COR-L47 (cell line): ENCODE data around the gene TOR2A.
A peak's percentile ranks its signal among the peaks of the same experiment; 100 is the strongest.

Experiments
- DNase-seq: peaks from one replicate; lab custom pipeline; 2025; lab: John Stamatoyannopoulos, UW

Gene TOR2A

DNA sequence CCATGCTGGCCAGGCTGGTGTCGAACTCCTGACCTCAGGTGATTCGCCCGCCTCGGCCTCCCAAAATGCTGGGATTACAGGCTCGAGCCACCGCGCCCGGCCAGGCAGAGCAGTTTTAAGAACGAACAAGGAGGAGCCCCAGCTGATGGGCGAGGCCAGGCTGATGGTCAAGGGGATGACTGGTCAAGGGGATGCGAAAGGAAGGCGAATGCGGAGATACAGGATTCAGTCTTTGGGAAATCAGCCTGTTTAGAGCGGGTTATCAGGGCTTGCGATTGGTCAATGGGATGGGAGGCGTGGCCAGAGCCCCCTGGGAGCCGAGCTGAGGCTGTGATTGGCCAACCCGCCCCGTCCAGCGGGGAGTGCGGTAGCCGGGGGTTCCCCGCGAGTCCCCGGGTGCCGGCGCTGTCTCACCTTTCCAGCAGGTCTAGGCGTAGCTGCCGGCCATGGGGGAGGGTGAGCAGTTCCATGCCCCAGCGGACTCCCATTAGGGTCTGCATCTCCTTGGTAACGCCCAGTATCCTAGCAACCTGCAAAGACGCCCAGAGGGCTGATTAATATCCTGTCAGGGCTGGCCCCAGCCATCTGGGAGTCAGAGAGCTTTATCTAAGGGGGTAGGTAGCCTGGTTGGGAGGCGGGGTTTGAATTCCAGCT lies 7.5 kb upstream of the TOR2A start:
- peak; percentile 52 for DNase-seq

DNA sequence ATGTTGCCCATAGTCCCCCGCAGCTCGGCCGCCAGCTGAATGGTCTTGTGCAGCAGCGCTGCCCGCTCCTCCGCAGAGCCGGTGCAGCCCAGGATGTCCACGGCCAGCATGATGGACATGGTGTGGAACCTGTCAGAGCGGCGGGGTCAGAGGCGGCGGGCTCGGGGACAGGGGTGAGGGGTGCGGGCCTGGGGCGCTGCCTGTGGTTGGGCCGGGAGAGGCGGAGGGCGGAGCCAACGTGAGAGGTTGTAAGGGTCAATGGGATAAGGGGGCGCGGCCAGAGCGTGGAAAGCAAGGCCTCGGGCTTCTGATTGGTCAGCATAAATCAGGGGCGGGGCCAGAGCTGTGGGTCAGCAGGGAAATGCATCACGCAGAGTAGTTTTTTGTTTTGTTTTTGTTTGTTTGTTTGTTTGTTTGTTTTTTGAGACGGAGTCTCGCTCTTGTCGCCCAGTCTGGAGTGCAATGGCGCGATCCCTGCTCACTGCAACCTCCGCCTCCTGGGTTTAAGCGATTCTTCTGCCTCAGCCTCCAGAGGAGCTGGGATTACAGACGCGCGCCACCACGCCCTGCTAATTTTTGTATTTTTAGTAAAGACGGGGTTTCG lies 6.8 kb upstream of the TOR2A start:
- DNase-seq, result no peak

DNA sequence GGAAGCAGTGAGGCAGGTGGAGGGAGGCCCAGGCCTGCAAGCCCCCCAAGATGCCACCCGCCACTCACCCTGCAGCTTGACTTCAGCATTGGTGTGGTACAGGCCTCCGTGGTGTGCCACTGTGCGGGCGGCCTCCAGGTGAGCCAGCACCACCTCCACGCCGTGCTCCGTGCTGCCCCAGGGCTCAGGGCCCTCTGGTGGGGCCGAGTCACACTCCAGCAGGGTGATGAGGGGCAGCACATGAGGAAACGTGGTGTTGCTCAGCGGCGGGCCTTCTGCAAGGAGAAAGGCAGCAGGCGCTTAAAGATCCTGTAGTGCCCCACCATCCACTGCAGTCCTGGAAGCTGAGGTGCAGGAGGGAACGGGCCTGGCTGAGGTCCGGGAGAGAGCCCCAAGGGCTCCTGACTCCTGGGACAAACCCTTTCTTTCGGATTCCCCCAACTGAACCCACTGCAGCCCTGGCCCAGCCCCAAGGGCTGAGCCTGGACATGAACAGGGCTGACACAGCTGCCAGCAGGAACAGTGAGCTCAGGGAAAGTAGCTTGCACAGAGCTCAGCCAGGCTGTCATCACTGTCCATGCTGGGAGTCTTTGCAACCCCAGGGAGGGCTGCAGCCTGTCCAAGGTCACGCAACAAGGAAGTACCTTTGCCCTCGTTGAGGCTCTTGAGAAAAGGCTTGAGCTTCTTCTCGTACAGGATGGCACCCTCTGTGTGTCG lies 4.7 kb upstream of the TOR2A start:
- no peak for DNase-seq

DNA sequence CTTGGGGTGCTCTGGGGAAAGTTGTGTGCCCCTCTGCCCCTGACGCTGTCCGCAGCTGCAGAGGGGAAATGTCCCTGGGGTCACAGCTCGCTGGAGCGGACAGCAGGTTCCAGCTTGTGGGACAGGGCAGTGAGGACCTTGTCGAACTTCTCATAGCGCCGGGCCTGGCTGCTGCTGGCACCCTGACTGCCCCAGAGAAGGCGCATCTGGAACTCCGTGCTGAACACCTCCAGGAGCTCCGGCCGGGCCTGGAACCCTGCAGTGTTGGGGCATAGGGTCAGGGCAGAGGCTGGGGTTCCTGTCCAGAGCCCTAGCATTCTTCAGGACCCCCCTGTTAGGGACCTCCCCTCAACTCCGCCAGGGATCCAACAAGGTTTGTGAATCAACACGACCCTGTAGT lies 3.6 kb upstream of the TOR2A start:
- no peak for DNase-seq

DNA sequence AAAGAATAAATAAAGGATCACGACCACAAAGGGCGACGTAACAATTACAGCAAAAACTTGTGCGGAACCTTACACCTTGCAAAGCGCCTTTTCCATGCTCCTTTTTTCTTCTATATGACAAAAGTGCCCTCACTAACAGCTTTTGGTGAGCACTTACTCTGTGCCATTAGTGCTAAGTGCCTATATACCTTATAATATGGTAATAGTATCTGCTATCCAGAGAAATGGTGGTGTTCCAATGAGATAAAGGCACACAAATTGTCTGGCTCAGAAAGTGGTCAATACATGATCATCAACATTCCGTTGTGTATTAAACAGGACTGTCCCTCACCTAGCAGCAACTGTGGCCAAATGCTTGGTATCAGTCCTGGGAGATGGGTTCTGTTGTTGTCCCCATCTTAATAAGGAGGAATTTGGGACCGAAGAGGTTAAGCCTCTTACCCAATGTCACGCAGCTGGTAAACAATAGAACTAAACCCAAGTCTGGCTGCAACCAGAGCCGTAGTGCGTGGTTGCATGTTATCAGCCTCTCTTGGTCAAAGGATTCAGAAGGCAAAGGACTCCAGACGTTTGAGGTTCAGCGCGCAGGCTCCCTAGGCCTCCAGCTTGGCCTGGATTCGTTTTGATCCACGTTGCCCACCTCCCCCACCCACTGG lies 564 bp upstream of the TOR2A start:
- DNase-seq, result no peak

- no peak for DNase-seq
Measured at GRCh38 chr9:127734247-127734746, 797 bp downstream of the TOR2A start.

DNA sequence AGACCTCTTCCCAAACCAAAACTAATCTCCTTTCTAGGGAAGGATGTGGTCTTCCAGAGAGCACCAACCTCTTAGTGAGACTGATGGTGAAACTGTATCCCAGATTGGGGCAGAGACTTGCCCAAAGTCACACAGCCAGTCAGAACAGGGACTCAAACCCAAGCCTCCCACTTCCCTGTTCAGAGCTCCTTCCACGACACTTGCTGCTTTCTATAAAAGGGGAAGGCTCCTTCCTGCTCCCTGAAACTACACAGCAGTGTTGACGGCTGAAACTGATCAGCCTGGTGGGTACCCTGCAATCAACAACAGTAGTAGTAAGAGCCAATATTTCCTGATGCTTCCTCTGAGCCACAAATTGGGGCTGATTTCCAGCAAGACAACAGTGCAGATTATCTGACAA lies 1.5 kb downstream of the TOR2A start:
- no peak for DNase-seq

DNA sequence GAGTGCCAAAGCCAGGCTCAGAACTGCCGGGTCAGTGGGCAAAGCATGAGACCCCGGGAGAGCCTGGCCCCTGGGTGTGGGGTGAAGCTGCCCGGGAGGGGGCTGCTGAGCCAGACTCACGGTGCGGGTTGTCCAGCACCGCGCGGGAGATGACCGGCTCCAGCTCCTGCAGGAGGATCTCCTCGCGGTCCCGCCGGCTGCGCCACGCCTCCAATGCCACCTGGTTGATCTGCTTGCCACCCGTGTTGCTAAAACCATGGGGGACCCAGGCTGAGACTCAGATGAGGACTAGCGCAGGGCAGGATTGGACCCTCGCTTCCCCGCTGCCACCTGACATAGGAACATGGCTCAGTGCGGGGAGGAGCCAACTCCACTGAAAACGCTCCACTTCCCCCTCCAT lies 2.6 kb downstream of the TOR2A start:
- no peak for DNase-seq

DNA sequence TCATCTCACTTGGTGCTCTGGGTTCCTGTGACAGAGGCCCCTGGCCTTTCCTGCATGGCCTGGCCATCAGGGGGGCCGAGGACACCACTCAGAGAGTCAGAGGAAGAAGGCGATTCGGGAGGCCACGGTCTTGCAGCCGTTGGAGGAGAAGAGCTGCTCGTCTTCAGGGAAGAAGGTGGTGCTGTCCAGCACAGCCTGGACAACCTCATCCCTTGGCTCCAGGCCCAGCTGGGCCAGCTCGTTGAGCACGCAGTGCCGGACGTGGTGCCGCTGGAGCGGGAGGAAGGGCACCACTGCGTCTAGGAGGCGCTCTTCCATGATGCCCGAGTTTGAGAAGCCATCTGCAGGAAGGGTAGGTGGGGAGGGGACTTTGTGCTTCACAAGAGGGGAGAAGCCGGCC lies 3.2 kb downstream of the TOR2A start:
- DNase-seq, result no peak

- no peak for DNase-seq
Measured at GRCh38 chr9:127730799-127731410, 4.2 kb downstream of the TOR2A start.

- no peak for DNase-seq
Measured at GRCh38 chr9:127730262-127730661, 4.8 kb downstream of the TOR2A start.

DNA sequence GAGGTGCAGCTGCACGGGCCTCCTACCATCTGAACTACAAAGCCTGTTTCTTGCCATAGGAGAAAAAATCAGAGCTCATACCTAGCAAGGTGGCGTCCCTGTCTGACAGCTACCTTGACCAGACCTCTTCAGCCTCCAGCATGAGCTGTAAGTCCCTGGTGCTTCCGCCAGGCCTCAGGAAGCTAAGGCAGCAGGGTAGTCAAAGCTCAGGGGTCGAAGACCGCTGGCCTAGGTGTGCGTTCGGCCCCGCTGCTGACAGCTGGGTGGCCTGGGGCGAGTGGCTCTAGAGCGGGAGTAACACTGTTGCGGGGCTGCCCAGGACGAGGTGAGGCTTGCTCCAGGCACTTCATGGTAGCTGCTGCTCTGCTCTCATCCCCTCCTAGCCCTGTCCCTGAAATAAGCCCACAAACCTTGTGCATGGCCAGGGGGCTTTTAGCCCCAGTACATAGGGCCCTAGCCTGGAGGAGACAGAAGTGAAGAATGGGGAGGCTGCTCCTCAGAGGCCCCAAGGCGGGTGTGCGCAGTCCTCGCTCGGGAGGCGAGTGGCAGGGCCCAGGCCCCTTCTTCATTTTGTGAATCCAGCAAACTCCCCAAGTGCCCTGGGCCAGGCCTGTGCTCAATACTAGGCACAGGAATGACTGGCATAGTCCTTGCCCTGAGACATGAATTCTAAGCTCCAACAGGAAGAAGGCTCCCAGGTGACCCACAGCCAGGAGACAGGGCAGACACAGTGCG lies 5.4 kb downstream of the TOR2A start:
- no peak for DNase-seq

GRCh38 chr9:127728808-127729207 lies 6.3 kb downstream of the TOR2A start:
- no peak for DNase-seq

GRCh38 chr9:127726871-127727270 lies 8.2 kb downstream of the TOR2A start:
- no peak for DNase-seq

GRCh38 chr9:127724012-127724411 lies 11.1 kb downstream of the TOR2A start:
- DNase-seq, result no peak

DNA sequence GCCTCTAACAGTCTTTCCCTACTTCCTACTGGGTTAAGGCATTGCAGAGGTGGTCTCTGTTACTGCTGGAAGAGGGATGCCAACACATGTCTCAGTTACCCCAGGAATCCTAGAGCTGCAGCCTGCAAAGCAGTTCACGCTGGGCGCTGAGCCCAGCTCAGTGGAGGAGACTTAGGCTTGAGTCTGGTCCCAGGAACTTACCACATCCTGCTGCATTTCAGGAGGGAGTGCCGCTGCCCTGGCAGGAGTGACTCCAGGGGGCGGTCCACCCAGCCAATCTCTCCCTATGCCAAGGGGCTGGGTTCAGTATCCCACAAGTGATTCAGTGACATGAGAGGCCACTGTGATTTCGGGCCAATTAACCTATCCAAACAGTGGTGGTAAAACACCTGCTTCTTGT lies 11.7 kb downstream of the TOR2A start:
- DNase-seq, result peak; percentile 59

GRCh38 chr9:127723013-127723412 lies 12.1 kb downstream of the TOR2A start:
- DNase-seq, result no peak

GRCh38 chr9:127722055-127722745 lies 12.9 kb downstream of the TOR2A start:
- peak; percentile 70 for DNase-seq

GRCh38 chr9:127721391-127721821 lies 13.7 kb downstream of the TOR2A start:
- peak; percentile 90 for DNase-seq

- no peak for DNase-seq
Measured at GRCh38 chr9:127720865-127721227, 14.2 kb downstream of the TOR2A start.
